GM18502 (cell line): Measurements from ENCODE around the gene ARFIP2.
A peak's percentile ranks its signal among the peaks of the same experiment; 100 is the strongest.

ENCODE experiments used
- ATAC-seq: cut with Tn5 transposase; IDR thresholded peaks from one replicate; pipeline ENCODE4 v1.9.1; 2021; ENCODE audit warnings: mild to moderate bottlenecking; ENCODE audit not compliant: unreplicated experiment, poor library complexity

The ARFIP2 gene

GRCh38 chr11:6452219-6452618 lies 28.9 kb downstream of the ARFIP2 start:
- no peak for ATAC-seq

GRCh38 chr11:6448574-6448973 lies 32.6 kb downstream of the ARFIP2 start:
- no peak for ATAC-seq

- ATAC-seq = peak; percentile 91
Measured at GRCh38 chr11:6443269-6444003, 37.7 kb downstream of the ARFIP2 start.

- no peak for ATAC-seq
Measured at GRCh38 chr11:6442441-6442840, 38.7 kb downstream of the ARFIP2 start.

- no peak for ATAC-seq
Measured at GRCh38 chr11:6440906-6441358, 40.2 kb downstream of the ARFIP2 start, which contains the start of gene HPX. HPX (minus strand) TSS chr11:6440987; CDS start chr11:6440963, 24 bp downstream.

- no peak for ATAC-seq
Measured at GRCh38 chr11:6438979-6439571, 42.1 kb downstream of the ARFIP2 start.

- no peak for ATAC-seq
Measured at GRCh38 chr11:6437993-6438392, 43.1 kb downstream of the ARFIP2 start.

- ATAC-seq = no peak
Measured at GRCh38 chr11:6437423-6437822, 43.7 kb downstream of the ARFIP2 start.

GRCh38 chr11:6433998-6434660 lies 47.0 kb downstream of the ARFIP2 start:
- ATAC-seq = peak; percentile 53

GRCh38 chr11:6431861-6432260 lies 49.3 kb downstream of the ARFIP2 start:
- ATAC-seq = no peak

- ATAC-seq = no peak
Measured at GRCh38 chr11:6427516-6427915, 53.6 kb downstream of the ARFIP2 start.
